A549 treated with Mapracorat at 1 μM for 4 hours (cell line): ENCODE results near the gene CCNI2. TPM values are rescaled to one million over a fixed set of nuclear protein-coding genes. Genes with fewer than 3 reads are reported as not detected.

ENCODE experiments used
- total RNA-seq: library from RNA; stranded (reverse); fragments of 200-300 nt; extraction: Qiagen RNA extraction; gene quantifications from 5 replicates; pipeline ENCODE4 v1.2.3, GENCODE V29; 2022

CCNI2 gene
- total RNA-seq = 0.05 to 0.39 TPM (median 0.21 TPM) in 4 of 5 replicates, not detected in the other

GRCh38 chr5:132746954-132747615, at the start of gene CCNI2:
TSS of gene CCNI2 (plus strand) at chr5:132747426. CDS start at chr5:132747496, 70 bp downstream.

DNA sequence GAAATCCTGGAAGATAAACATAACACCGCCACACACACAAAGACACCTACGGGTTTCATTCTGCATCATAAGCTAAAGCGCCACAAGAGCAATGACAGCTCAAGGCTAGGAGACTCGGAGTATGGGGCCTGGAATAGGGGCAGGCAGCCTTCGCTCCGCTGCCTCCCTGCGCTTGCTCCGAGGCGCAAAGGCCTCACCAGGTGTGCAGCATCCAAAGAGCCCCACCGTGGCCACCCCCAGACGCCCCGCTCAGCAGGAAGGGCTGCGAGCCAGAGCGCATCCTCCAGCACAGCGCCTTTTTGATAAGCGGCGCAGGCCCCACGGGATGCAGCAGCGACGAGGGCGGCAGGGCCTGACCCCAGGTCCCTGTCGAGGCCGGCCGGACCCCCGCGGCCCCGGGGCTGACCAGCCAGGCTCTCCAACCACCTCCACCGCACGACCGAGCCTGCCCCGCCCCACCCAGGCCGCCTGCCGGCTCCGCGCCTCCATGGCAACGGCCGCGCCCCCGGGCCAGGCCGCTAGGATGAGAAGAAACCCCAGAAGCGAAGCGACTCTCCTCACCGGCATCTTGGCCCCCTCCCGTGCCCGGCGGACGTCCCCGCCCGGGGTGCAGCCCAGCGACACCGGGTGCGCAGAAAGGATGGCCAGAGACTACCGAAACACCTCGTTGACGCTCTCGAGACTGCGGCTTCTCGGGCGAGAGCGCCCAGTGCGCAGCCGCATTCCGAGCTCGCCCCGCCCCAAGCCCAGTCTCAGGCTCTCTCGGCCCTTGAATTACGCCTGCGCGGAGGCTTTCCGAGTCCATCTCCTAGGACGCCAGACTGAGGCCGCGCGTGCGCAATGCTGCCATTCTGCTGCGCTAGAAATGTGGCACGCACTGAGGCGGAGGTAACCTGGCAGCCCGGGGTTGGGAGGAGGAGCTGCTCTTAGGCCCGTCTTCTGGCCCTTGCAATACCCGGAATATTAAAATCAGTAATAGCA, 10.1 kb upstream of the CCNI2 start, which contains the start of gene KIF3A:
TSS of gene KIF3A (minus strand) at position 694 of the 981 bp plus-strand sequence. CDS start at position 567, 127 bp downstream.

GRCh38 chr5:132777209-132778069, 30.2 kb downstream of the CCNI2 start, which contains the start of gene SEPTIN8:
TSS of gene SEPTIN8 (minus strand) at chr5:132777239. CDS start at chr5:132777137, 102 bp downstream.

Other genes with a start within 250 kb of the CCNI2 start
- gene IL5, start 203.9 kb upstream of the CCNI2 start, total RNA-seq = not detected in 5 replicates
- gene RAD50, start 190.4 kb upstream of the CCNI2 start, total RNA-seq = 26.0 to 33.7 TPM (median 28.7 TPM) in 5 replicates
- gene IL13, start 89.3 kb upstream of the CCNI2 start, total RNA-seq = 0.11 to 0.14 TPM in 2 of 5 replicates, not detected in the others
- gene IL4, start 73.4 kb upstream of the CCNI2 start, total RNA-seq = not detected in 5 replicates
- gene KIF3A, start 9.9 kb upstream of the CCNI2 start, total RNA-seq = 6.3 to 11.4 TPM (median 8.6 TPM) in 5 replicates
- 16.2 to 21.1 TPM (median 20.2 TPM) in 5 replicates for gene SEPTIN8, start 29.8 kb downstream of the CCNI2 start, total RNA-seq
- gene SOWAHA, start 65.9 kb downstream of the CCNI2 start, total RNA-seq = 0.08 to 0.17 TPM (median 0.09 TPM) in 5 replicates
- 7.6 to 13.4 TPM (median 9.2 TPM) in 5 replicates for gene SHROOM1, start 83.2 kb downstream of the CCNI2 start, total RNA-seq
- gene GDF9, start 119.0 kb downstream of the CCNI2 start, total RNA-seq = 0.10 to 0.34 TPM (median 0.19 TPM) in 5 replicates
- gene UQCRQ, start 119.2 kb downstream of the CCNI2 start, total RNA-seq = 399 to 559 TPM (median 531 TPM) in 5 replicates
- gene LEAP2, start 126.2 kb downstream of the CCNI2 start, total RNA-seq = 0.46 to 1.4 TPM (median 0.90 TPM) in 5 replicates
- 18.1 to 32.1 TPM (median 24.6 TPM) in 5 replicates for gene AFF4, start 216.2 kb downstream of the CCNI2 start, total RNA-seq